RWPE2 (cell line): Measurements from ENCODE around the gene RAB35.

ENCODE experiments used
- ATAC-seq: fragments of 200-7000 bp; cut with Tn5 transposase; 3 replicates; pipeline ENCODE4 v1.9.1; 2021; ENCODE audit warnings: low read depth
- DNase-seq: peaks from one replicate; pipeline ENCODE4 v3.0.0-alpha.2; 2020; ENCODE audit warnings: low spot score
- H3K27ac ChIP-seq: fragments of 450-650 bp; 2 replicates; pipeline ENCODE4 v1.5.1; 2017; ENCODE audit warnings: mild to moderate bottlenecking; ENCODE audit not compliant: poor library complexity, severe bottlenecking
- H3K27me3 ChIP-seq: fragments of 250-450 bp; sonication (Bioruptor Pico); 2 replicates; pipeline ENCODE4 v1.5.1; 2021; ENCODE audit warnings: mild to moderate bottlenecking, moderate library complexity; ENCODE audit not compliant: insufficient read depth, poor library complexity, severe bottlenecking
- H3K36me3 ChIP-seq: fragments of 250-450 bp; sonication (Bioruptor Pico); 2 replicates; pipeline ENCODE4 v1.5.1; 2020; ENCODE audit warnings: low read depth, mild to moderate bottlenecking, moderate library complexity
- H3K4me1 ChIP-seq: fragments of 250-450 bp; sonication (Bioruptor Pico); 2 replicates; pipeline ENCODE4 v1.5.1; 2021; ENCODE audit warnings: mild to moderate bottlenecking, moderate library complexity; ENCODE audit not compliant: insufficient read depth, poor library complexity, severe bottlenecking
- H3K4me3 ChIP-seq: fragments of 250-450 bp; sonication (Bioruptor Pico); 2 replicates; pipeline ENCODE4 v1.5.1; 2021; ENCODE audit warnings: mild to moderate bottlenecking, moderate library complexity; ENCODE audit not compliant: severe bottlenecking
- H3K9me3 ChIP-seq: fragments of 250-450 bp; sonication (Bioruptor Pico); 2 replicates; pipeline ENCODE4 v1.5.1; 2021; ENCODE audit warnings: mild to moderate bottlenecking, moderate library complexity; ENCODE audit not compliant: severe bottlenecking
- CTCF ChIP-seq: fragments of 450-650 bp; IDR thresholded peaks from one replicate; pipeline ENCODE4 v1.5.1; 2017; ENCODE audit warnings: mild to moderate bottlenecking, moderate library complexity; ENCODE audit not compliant: poor library complexity, severe bottlenecking

RAB35 gene

GRCh38 chr12:120119271-120119973 lies 2.9 kb upstream of the RAB35 start:
- Histone ChIP-seq H3K4me3 (no peak overlapping the region), H3K36me3 (peaks cover 11% of the 10 kb centered on the region), H3K27me3 (no peaks in the 10 kb centered on the region), H3K27ac (peak overlapping the region; percentile 67), H3K9me3 (no peaks in the 10 kb centered on the region), H3K4me1 (peaks cover 24% of the 10 kb centered on the region)
- no peak for ATAC-seq
- no peak for TF ChIP-seq CTCF
- DNase-seq, result no peak

DNA sequence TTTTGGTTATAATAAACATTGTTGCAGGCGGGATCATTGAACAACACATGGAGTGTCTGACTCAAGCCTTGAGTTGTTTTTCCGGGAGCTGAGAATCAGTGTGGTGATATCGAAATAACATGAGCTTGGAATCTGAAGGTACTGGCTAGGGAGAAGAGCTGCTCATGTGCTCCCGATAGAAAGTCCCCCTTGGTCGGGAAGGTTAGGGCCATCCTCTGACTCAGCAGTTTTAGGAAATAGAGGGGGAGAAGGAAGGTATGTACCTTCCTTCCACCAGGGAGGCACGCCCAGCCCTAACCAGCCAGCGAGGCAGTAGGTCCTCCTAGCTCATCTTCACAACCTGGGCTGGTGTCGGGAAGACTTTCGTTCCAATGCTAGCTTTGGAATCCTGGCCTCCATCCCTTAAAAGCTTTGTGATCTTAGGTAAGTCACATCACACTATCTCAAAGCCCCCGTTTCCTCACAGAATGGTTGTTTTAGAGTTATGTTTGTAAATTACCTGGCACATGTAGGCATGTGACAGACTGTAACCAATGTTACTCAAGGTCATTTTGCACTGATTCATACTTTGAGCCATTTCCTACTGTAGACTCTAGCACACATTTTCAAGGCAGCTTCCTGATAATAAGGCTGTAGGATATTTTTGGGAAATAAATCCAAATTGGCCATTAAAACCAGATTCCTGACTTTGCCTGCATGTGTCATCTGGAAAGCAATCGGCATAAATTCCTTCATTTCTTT lies 1.9 kb upstream of the RAB35 start:
- Histone ChIP-seq H3K4me1 (peaks cover 24% of the 10 kb centered on the region), H3K9me3 (no peaks in the 10 kb centered on the region), H3K27ac (peak overlapping the region; percentile 67), H3K27me3 (no peaks in the 10 kb centered on the region), H3K4me3 (peak overlapping the region; percentile 83), H3K36me3 (peaks cover 21% of the 10 kb centered on the region)
- ATAC-seq (peak; percentile 43), DNase-seq (no peak)
- TF ChIP-seq CTCF, result peak; percentile 9

- H3K9me3 ChIP-seq, result no peaks in the 10 kb centered on the region
- peak overlapping the region; percentile 67 for H3K27ac ChIP-seq
- H3K4me3 ChIP-seq, result peak overlapping the region; percentile 83
- TF ChIP-seq CTCF, result no peak
- peaks cover 24% of the 10 kb centered on the region for H3K4me1 ChIP-seq
- DNase-seq (no peak), ATAC-seq (peak; percentile 4; the same call in 1 of the 3 replicates)
- H3K27me3 ChIP-seq, result no peaks in the 10 kb centered on the region
- H3K36me3 ChIP-seq, result peaks cover 24% of the 10 kb centered on the region
Measured at GRCh38 chr12:120117961-120118320, 1.4 kb upstream of the RAB35 start.

DNA sequence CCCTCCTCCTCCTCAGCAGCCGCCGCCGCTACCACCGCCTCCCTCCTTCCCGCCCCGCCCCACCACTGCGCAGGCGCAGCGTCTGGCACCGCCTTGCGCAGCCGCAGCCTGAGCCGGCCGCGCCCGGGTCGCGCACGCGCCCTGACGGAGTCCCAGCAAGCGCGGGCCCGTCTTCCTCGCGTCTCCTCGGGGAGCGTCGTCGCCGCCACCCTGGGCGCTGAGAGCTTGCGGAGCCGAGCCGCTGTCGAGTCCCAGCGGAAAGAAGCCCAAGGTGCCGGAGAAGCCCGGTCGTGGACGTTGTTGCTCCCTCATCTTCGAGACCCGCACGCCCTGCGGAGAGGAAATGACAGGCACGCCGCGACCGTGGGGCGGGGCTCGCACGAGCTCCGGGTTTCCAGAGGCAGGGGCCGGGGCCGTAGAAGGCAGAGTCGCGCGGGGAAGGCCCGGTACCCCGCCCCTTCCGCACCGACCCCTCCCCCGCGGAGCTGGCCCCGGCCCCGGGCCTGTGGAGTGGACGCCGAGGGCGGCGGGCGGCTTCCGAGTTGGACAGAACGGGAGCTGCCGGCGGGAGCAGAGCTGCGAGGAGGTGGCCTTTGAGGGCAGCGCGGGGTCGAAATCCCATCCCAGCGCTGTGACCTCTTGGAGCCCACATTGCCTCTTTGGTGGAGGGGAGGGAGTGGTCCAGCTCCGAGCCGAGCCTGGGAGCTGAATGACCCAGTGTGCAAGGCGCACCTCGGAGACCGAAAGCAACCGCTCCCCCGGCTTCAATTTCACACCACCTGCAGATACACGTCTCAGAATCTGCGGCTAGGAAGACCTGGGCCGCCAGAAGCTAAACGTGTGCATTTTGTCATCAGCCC lies 469 bp upstream of the RAB35 start:
- peak; percentile 93 for DNase-seq
- peak overlapping the region; percentile 83 for H3K4me3 ChIP-seq
- peak; percentile 65 for ATAC-seq
- peaks cover 24% of the 10 kb centered on the region for H3K36me3 ChIP-seq
- TF ChIP-seq CTCF, result no peak
- H3K27ac ChIP-seq, result peak overlapping the region; percentile 67
- no peaks in the 10 kb centered on the region for H3K9me3 ChIP-seq
- peaks cover 24% of the 10 kb centered on the region for H3K4me1 ChIP-seq
- no peaks in the 10 kb centered on the region for H3K27me3 ChIP-seq
